Measurements from ENCODE around the gene OBSCN. TPM values are rescaled to one million over a fixed set of nuclear protein-coding genes. Genes with fewer than 3 reads are reported as not detected.

OBSCN gene
- total RNA-seq, 1 donor from 2014 or later: 22.1 TPM

DNA sequence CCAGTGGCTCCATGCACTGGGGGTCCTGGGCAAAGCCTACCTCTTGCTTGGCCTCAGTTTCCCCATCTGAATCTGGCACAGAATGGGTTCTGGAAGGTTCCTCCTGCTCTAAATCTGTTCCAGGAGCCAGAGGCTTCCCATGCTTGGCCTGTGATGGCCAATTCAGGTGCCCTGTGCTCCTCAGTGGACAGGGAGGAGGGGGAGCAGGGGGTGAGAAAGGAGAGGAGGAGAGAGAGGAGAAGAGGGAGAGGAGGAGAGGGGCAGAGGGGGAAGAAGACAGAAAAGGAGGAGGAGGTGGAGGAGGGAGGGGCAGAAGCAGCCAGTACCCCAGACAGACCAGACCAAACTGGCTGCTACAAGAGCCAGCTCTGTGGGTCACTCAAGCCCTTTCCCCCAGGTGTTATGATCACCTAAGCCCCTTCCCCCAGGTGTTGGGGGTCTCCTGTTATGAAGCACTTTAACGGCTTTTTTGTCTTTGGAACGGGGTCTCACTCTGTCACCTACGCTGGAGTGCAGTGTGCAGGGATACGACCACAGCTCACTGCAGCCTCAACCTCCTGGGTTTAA, 155.1 kb downstream of the OBSCN start:
- Mint-ChIP-seq H3K36me3 (ENCODE audit: low read depth) (no peaks in the 10 kb centered on the region), H3K4me1 (ENCODE audit: low read depth) (no peaks in the 10 kb centered on the region), H3K27ac (no peak overlapping the region), H3K9me3 (no peaks in the 10 kb centered on the region), H3K4me3 (ENCODE audit: low read depth) (no peak overlapping the region), H3K27me3 (ENCODE audit: low read depth) (no peaks in the 10 kb centered on the region)
- no peak for DNase-seq (ENCODE audit: low spot score)
- intact Hi-C loops (cut with micrococcal nuclease): no loop called here

DNA sequence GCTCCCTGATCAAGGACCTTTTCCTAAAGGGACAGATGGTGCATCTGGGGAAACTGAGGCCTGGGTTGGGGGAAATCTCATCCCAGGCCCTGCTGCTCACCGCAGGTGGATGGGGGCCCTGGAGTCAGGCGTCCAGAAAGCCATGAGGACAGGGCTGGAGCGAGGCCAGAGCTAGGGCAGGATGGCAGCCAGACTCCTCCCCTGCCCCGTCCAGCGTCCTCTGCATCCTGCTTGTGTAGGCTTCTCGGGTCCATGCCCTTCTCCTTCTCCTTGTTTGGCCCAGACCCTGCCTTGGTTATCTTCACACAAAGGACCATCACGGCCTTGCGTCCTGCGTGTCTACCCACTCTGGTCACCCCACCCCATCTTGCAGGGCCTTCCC, 155.8 kb downstream of the OBSCN start:
- no peaks in the 10 kb centered on the region for H3K27me3 Mint-ChIP-seq (ENCODE audit: low read depth)
- DNase-seq (ENCODE audit: low spot score): no peak
- H3K36me3 Mint-ChIP-seq (ENCODE audit: low read depth): no peaks in the 10 kb centered on the region
- H3K4me1 Mint-ChIP-seq (ENCODE audit: low read depth): no peaks in the 10 kb centered on the region
- H3K27ac Mint-ChIP-seq: no peak overlapping the region
- intact Hi-C loops (cut with micrococcal nuclease): no loop called here
- no peak overlapping the region for H3K4me3 Mint-ChIP-seq (ENCODE audit: low read depth)
- no peaks in the 10 kb centered on the region for H3K9me3 Mint-ChIP-seq

DNA sequence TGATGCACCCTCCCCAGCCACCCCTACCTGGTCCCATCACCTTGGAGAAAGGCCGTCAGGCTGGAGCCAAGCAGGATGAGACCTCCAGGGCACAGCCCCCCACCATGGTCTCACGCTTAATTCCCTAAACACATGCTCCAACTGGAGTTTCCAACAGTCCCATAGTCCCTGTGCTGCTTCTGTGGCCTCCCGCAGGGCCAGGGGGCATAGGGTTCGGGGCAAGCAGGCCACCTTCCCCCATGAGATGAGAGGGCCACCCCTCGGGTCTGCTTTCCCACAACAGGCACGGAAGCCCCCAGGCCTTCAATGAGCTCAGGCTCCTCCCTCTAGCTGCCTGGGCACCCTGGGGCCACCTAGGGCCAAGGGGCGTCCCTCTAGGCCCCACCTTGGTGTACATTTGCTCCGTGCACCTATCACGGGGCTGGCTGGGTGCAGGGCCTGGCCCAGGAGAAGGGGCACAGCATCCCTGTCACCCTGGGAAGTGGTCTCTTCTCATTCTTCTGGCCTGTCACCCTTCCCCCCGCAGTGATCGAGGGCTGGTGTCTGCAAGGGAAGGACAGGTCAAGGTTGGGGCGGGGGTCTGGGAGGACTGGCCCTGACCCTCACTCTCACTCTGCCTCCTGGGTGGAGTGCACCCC, 156.3 kb downstream of the OBSCN start:
- no peaks in the 10 kb centered on the region for H3K27me3 Mint-ChIP-seq (ENCODE audit: low read depth)
- H3K4me1 Mint-ChIP-seq (ENCODE audit: low read depth): no peaks in the 10 kb centered on the region
- intact Hi-C loops (cut with micrococcal nuclease): no loop called here
- H3K4me3 Mint-ChIP-seq (ENCODE audit: low read depth): no peak overlapping the region
- no peaks in the 10 kb centered on the region for H3K9me3 Mint-ChIP-seq
- H3K27ac Mint-ChIP-seq: no peak overlapping the region
- H3K36me3 Mint-ChIP-seq (ENCODE audit: low read depth): no peaks in the 10 kb centered on the region
- DNase-seq (ENCODE audit: low spot score): no peak

DNA sequence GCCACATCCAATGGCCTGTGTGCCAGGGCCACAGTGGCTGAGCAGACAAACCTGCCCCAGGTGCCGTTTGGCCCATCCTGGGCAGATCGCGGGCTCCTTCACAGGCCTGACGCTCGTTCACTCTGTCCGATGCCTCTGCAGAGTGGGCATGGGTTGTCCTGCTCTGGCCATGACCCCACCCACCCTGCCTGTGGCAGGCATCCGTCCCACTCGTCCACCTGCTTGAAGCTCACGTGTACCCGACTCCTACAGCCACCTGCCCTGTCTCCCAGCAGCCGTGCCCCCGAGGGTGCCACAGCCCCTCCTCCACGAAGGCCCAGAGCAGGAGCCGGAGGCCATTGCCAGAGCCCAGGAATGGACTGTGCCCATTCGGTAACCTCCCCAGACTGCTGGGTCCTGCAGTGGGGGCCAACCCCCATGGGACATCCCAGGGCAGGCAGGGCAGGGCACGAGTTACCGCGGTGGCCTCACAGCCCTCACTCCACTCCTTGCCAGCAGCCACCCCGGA, 156.9 kb downstream of the OBSCN start:
- Mint-ChIP-seq H3K4me1 (ENCODE audit: low read depth) (no peaks in the 10 kb centered on the region), H3K27me3 (ENCODE audit: low read depth) (no peaks in the 10 kb centered on the region), H3K4me3 (ENCODE audit: low read depth) (no peak overlapping the region), H3K9me3 (no peaks in the 10 kb centered on the region), H3K36me3 (ENCODE audit: low read depth) (no peaks in the 10 kb centered on the region), H3K27ac (no peak overlapping the region)
- DNase-seq (ENCODE audit: low spot score): no peak
- intact Hi-C loops (cut with micrococcal nuclease): no loop called here

DNA sequence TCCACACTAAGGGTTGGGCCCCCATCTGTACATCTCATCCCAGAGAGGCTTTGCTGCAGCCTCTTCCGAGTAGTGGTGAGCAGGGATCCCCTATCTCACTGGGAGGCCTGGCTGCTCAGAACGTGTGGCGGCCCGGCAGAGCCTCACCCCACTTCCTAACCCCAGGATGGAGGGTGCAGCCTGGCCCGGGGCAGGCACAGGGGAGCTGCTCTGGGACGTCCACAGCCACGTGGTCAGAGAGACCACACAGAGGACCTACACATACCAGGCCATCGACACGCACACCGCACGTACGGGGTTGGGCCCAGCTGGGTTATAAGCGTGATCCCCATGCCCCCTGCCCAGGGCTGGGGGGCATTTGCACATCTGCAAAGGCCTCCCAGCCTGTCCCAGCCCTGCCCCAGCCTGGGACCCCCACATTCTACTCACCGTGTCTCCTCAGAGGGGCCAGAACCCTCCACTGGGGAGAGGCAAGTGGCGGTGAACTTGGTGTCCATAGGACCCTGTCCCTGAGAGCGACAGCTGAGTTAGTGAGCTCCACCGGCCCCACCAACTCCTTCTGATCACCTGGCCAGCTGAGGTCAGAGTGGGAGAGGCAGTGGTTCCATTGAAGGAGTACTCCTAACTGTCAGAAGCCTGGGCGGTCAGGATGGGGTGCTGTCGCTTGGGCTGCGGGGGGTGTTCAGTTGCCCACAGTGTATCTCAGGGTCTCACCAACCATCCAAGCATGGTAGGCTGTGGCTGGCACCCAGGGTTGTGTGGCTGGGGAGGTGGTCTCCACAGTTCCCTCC, 157.6 kb downstream of the OBSCN start:
- DNase-seq (ENCODE audit: low spot score): no peak
- intact Hi-C loops (cut with micrococcal nuclease): no loop called here
- Mint-ChIP-seq H3K36me3 (ENCODE audit: low read depth) (no peaks in the 10 kb centered on the region), H3K27ac (no peak overlapping the region), H3K4me1 (ENCODE audit: low read depth) (no peaks in the 10 kb centered on the region), H3K9me3 (no peaks in the 10 kb centered on the region), H3K4me3 (ENCODE audit: low read depth) (no peak overlapping the region), H3K27me3 (ENCODE audit: low read depth) (no peaks in the 10 kb centered on the region)

DNA sequence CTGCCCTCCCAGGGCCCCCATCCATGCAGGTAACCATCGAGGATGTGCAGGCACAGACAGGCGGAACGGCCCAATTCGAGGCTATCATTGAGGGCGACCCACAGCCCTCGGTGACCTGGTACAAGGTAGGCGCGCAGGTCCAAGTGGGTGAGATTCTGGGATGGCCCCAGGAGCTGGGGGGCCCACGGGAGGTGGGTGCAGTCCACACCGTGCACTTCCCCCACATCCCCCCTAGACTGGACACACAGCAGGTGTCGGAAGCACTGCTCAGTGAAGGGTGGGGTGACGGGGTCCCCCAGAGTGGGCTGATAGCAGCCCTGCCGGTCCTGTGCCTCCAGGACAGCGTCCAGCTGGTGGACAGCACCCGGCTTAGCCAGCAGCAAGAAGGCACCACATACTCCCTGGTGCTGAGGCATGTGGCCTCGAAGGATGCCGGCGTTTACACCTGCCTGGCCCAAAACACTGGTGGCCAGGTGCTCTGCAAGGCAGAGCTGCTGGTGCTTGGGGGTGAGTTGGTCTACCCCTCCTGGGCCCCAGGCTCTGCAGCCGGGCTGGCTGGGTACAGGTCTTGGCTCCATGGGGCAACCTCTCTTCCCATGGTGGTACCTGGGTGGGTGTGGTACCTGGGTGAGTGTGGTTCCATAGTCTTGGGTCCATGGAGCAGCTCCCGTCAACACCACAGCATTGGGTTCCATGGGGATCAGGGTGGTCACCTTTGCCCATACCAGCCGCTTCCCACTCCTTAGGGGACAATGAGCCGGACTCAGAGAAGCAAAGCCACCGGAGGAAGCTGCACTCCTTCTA, 158.4 kb downstream of the OBSCN start:
- intact Hi-C loops (cut with micrococcal nuclease): no loop called here
- Mint-ChIP-seq H3K9me3 (no peaks in the 10 kb centered on the region), H3K27me3 (ENCODE audit: low read depth) (no peaks in the 10 kb centered on the region), H3K4me3 (ENCODE audit: low read depth) (no peak overlapping the region), H3K27ac (no peak overlapping the region), H3K36me3 (ENCODE audit: low read depth) (no peaks in the 10 kb centered on the region), H3K4me1 (ENCODE audit: low read depth) (no peaks in the 10 kb centered on the region)
- DNase-seq (ENCODE audit: low spot score): no peak

DNA sequence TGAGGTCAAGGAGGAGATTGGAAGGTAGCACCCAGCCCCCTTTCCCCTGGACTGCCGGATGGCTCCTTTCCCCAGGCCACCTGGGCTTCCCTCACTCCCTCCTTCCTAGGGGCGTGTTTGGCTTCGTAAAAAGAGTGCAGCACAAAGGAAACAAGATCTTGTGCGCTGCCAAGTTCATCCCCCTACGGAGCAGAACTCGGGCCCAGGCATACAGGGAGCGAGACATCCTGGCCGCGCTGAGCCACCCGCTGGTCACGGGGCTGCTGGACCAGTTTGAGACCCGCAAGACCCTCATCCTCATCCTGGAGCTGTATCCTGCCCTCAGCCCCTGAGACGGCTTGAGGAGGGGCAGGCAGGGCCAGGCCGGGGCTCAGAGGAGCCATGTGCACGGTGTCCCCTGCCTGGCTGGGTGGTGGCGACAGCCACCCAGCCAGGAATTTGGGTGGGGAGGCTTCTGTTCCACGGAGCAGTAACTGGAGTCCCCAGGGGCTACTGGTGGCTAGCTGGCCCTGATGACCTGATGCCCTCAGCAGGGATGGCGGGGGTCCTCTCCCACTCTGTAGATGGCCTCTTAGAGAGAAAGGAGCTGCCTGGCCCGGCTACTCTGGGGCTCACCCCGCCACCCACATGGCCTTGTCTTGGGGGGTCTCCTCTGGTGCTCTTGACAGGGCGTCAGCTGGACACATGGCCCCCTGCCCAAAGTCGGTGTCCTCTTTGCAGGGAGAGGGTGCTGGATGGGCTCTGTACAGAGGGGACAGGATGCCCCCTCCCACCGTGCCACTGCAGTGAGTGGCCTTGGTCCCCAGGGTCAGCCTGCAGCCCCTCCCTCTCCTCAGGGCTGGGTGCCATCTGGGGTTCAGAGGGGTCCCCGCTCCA, 159.3 kb downstream of the OBSCN start:
- no peaks in the 10 kb centered on the region for H3K9me3 Mint-ChIP-seq
- intact Hi-C loops (cut with micrococcal nuclease): no loop called here
- H3K27me3 Mint-ChIP-seq (ENCODE audit: low read depth): no peaks in the 10 kb centered on the region
- no peak overlapping the region for H3K27ac Mint-ChIP-seq
- no peaks in the 10 kb centered on the region for H3K36me3 Mint-ChIP-seq (ENCODE audit: low read depth)
- no peak for DNase-seq (ENCODE audit: low spot score)
- no peaks in the 10 kb centered on the region for H3K4me1 Mint-ChIP-seq (ENCODE audit: low read depth)
- H3K4me3 Mint-ChIP-seq (ENCODE audit: low read depth): no peak overlapping the region

DNA sequence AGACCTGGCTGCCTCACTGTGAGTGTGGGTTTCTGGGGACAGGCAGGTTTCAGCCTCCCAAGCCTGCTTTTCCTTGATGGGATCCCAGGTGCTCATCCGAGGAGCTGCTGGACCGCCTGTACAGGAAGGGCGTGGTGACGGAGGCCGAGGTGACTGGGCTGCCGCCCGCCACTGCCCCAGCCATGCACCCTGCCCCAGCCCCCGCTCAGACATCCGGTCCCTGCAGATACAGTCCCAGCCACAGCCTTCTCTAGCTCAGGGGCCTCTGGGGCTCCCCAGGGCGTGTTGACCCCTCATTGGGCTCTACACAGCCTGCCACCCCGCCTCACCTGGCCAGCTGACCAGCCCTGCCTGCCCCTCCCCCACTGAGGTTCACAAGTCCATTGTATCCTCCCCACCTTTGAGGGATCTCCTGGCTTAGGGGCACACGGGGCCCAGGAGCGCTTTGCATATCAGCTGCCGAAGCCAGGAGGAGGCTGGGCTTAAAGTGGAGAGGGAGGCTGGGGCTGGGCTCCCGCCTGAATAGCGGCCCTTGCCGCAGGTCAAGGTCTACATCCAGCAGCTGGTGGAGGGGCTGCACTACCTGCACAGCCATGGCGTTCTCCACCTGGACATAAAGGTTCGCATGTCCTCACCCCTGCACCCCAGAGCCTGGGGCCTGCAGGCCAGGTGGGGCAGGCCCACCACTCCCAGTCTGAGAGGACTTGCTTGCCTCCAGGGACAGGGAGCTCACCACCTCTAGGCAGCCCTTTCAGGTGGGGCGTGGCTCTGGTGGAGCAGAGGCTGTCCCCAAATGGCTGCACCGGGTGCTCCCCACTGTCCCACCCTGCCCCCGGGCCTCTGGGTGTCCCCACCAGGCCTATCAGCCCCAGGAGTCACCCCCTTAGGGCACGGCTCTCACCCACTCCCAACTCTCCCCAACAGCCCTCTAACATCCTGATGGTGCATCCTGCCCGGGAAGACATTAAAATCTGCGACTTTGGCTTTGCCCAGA, 160.3 kb downstream of the OBSCN start:
- Mint-ChIP-seq H3K36me3 (ENCODE audit: low read depth) (no peaks in the 10 kb centered on the region), H3K27me3 (ENCODE audit: low read depth) (no peaks in the 10 kb centered on the region), H3K4me1 (ENCODE audit: low read depth) (no peaks in the 10 kb centered on the region), H3K27ac (no peak overlapping the region), H3K9me3 (no peaks in the 10 kb centered on the region), H3K4me3 (ENCODE audit: low read depth) (no peak overlapping the region)
- no peak for DNase-seq (ENCODE audit: low spot score)
- intact Hi-C loops (cut with micrococcal nuclease): no loop called here

DNA sequence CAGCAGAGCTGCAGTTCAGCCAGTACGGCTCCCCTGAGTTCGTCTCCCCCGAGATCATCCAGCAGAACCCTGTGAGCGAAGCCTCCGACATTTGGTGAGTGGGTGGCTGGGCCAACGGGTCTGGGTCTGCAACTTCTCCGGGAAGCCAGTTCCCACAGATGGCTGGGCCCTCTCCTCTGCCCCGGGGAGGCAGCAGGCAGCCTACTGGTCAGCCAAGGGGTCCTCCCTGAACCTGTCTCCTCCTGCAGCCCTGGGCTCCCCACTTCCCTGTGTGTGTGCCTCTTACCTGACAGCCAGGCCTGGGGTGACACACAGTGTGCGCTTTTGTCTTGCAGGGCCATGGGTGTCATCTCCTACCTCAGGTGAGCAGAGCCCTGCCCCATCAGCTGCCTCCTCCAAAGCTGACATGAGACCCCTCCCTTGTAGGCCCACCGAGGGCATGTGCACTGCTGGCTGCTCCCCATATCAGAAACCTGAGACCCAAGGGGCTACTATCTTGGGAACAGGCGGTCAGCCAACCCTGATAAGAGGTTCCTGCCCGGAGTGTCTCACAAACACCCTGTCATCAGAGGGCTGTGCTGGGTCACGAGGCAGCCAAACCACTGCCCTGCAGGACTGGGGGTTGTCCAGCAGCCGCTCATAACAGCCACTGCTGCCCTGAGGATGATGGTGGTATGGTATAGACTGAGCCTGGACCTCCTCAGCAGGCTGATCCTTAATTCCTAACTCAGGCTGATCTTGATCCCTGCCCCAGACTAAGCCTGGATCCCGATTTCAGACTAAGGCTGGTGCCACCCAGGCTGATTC, 161.2 kb downstream of the OBSCN start:
- no peak overlapping the region for H3K27ac Mint-ChIP-seq
- DNase-seq (ENCODE audit: low spot score): no peak
- intact Hi-C loops (cut with micrococcal nuclease): no loop called here
- H3K4me1 Mint-ChIP-seq (ENCODE audit: low read depth): no peaks in the 10 kb centered on the region
- H3K4me3 Mint-ChIP-seq (ENCODE audit: low read depth): no peak overlapping the region
- no peaks in the 10 kb centered on the region for H3K36me3 Mint-ChIP-seq (ENCODE audit: low read depth)
- no peaks in the 10 kb centered on the region for H3K27me3 Mint-ChIP-seq (ENCODE audit: low read depth)
- no peaks in the 10 kb centered on the region for H3K9me3 Mint-ChIP-seq

DNA sequence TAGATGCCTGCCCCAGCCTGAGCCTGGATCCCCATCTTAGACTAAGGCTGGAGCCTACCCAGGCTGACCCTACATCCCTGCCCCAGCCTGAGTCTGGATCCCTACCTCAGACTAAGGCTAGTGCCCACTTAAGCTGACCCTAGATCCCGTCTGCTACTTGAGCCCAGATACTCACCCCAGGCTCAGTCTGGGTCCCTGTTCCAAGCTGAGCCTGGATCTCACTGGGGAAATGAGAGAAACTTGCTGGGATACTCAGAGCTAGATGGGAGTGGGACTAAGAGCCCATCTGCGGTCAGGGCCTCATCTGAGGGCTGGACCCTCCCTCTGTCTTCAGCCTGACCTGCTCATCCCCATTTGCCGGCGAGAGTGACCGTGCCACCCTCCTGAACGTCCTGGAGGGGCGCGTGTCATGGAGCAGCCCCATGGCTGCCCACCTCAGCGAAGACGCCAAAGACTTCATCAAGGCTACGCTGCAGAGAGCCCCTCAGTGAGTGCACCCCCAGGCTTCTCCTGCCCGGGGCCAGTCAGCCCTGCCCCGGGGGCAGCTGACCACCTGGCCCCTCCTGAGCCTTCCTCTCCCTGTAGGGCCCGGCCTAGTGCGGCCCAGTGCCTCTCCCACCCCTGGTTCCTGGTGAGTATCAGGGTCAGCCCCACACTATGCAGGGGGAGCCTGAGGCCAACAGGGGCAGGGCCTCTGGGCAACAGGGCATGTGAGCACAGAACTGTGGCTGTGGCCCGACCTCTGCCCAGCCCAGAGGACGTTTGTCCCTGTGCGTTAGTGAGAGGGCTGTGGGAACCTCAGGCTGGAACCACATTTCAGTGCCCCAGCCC, 162.0 kb downstream of the OBSCN start:
- no peak overlapping the region for H3K4me3 Mint-ChIP-seq (ENCODE audit: low read depth)
- H3K4me1 Mint-ChIP-seq (ENCODE audit: low read depth): no peaks in the 10 kb centered on the region
- H3K27me3 Mint-ChIP-seq (ENCODE audit: low read depth): no peaks in the 10 kb centered on the region
- no peak for DNase-seq (ENCODE audit: low spot score)
- H3K9me3 Mint-ChIP-seq: no peaks in the 10 kb centered on the region
- intact Hi-C loops (cut with micrococcal nuclease): no loop called here
- no peaks in the 10 kb centered on the region for H3K36me3 Mint-ChIP-seq (ENCODE audit: low read depth)
- no peak overlapping the region for H3K27ac Mint-ChIP-seq

Data from activated T-helper 2 cell treated with anti-CD3 and anti-CD28 coated beads, Interferon-gamma antibody, Interleukin-2, Interleukin-4, amounts not matched to agents 10 μg/mL and 5 μg/mL and 100 μg/mL, durations not matched to agents 14 hours and 24 hours and 36 hours (primary cell).